BJ (cell line): ENCODE data around the gene HEATR3. TPM values are rescaled to one million over a fixed set of nuclear protein-coding genes. Genes with fewer than 3 reads are reported as not detected.

Source experiments
- CTCF ChIA-PET: fragments of 350-600 bp; formaldehyde crosslinking; extraction: SDS; loops from one replicate; lab custom pipeline; 2021; ENCODE audit warnings: antibody characterized with exemption, inconsistent platforms; lab: Yijun Ruan, JAX
- POLR2A ChIA-PET: fragments of 300-600 bp; sonication (Branson Sonifier 250); formaldehyde crosslinking; extraction: SDS; loops from one replicate; lab custom pipeline; 2021; ENCODE audit warnings: antibody characterized with exemption; lab: Charles Lee
- DNase-seq: peaks from one replicate; pipeline ENCODE4 v3.0.0-alpha.2; 2011; ENCODE audit warnings: low read depth
- H3K27me3 ChIP-seq: 2 replicates; pipeline ENCODE4 v1.6.0; 2011; ENCODE audit warnings: low read length; ENCODE audit not compliant: control insufficient read depth, insufficient read depth
- H3K36me3 ChIP-seq: 2 replicates; pipeline ENCODE4 v1.5.1; 2011; ENCODE audit warnings: low read length; ENCODE audit not compliant: control insufficient read depth, insufficient read depth
- H3K4me3 ChIP-seq: 2 replicates; pipeline ENCODE4 v1.5.1; 2011; ENCODE audit warnings: low read depth, mild to moderate bottlenecking, control low read depth, low read length
- polyA plus RNA-seq: library from polyadenylated mRNA; depleted of rRNA; stranded (reverse); fragments of >200 nt; gene quantifications from 2 replicates; pipeline ENCODE4 v1.2.3, GENCODE V29; 2011
- TF ChIP-seq, protein P1 (sequence below): IDR thresholded peaks from 2 replicates; pipeline ENCODE4 v1.5.1; 2011; ENCODE audit warnings: low read depth, mild to moderate bottlenecking, control low read depth, inconsistent platforms, low read length, moderate library complexity; ENCODE audit not compliant: insufficient read depth

Gene HEATR3
- polyA plus RNA-seq, 1 experiment: 13.0 TPM

DNA sequence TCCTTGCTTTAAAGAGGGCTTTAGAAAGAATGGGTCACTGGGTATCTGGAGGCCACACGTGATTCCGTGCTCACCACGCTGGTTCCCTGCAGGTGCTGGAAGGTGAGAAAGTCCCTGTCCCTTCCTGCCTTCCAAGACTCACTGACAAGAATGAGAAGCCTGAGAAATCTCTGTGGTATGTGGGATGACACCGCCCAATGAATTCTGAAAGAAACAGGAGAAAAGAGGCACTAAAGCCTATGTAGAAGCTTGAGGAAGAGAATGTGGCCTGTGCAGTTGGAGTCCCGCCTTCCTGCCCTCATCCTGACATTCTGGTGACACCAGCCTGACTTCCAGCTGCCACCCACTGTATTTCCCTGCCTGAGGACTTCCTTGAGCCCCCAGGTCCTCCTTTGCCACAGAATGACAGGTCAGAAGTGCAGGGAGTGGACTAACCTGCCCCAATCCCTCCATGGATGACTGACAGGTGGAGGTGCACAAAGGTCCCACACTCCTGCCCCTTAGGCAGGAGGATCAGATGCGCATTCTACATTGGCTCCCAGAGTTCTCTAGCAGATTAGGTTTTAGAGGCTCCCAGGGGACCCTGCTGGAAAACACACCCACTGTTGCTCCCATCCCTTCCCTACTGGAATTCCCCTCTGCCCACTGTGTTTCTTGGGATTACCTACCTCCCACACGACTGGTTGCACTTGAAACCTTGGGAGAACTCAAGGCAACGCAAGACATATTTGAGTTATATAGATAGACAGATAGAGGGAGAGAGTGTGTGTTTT lies 48.8 kb downstream of the HEATR3 start:
- CTCF ChIA-PET: no interaction called here
- no peak for DNase-seq
- POLR2A ChIA-PET: no interaction called here
- TF ChIP-seq, protein P1, sequence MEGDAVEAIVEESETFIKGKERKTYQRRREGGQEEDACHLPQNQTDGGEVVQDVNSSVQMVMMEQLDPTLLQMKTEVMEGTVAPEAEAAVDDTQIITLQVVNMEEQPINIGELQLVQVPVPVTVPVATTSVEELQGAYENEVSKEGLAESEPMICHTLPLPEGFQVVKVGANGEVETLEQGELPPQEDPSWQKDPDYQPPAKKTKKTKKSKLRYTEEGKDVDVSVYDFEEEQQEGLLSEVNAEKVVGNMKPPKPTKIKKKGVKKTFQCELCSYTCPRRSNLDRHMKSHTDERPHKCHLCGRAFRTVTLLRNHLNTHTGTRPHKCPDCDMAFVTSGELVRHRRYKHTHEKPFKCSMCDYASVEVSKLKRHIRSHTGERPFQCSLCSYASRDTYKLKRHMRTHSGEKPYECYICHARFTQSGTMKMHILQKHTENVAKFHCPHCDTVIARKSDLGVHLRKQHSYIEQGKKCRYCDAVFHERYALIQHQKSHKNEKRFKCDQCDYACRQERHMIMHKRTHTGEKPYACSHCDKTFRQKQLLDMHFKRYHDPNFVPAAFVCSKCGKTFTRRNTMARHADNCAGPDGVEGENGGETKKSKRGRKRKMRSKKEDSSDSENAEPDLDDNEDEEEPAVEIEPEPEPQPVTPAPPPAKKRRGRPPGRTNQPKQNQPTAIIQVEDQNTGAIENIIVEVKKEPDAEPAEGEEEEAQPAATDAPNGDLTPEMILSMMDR: no peak
- Histone ChIP-seq H3K4me3 (no peak overlapping the region), H3K27me3 (no peaks in the 10 kb centered on the region), H3K36me3 (no peaks in the 10 kb centered on the region)

DNA sequence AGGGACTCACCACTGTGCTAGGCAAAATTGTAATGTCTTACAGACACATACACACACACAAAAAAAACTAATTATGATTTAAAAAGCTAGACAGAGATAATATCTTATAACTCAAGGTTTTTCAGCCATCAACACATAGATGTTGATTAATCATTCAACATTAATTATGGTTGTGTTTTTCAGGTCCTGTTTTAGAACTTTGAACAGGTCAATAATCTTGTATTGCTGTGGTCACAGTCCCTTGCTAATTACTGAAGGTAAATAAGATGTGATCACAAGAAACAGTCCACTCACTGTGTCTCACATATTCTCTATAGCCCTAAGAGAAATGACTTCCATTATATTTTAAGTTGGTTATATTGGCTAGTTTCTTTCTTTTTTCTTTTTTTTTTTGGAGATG lies 54.9 kb downstream of the HEATR3 start:
- POLR2A ChIA-PET: interaction anchor here (0.9 kb wide), 1 partner anchor 96 kb away, joined by 3 read pairs; the partner anchor contains the start of gene CNEP1R1
- DNase-seq: no peak
- Histone ChIP-seq H3K36me3 (no peaks in the 10 kb centered on the region), H3K27me3 (no peaks in the 10 kb centered on the region), H3K4me3 (no peak overlapping the region)
- TF ChIP-seq, protein P1: no peak
- CTCF ChIA-PET: interaction anchor here (1.0 to 1.6 kb wide), 3 partner anchors 15 to 53 kb away, joined by 3 to 5 read pairs (median 3); no protein-coding TSS in a partner anchor

DNA sequence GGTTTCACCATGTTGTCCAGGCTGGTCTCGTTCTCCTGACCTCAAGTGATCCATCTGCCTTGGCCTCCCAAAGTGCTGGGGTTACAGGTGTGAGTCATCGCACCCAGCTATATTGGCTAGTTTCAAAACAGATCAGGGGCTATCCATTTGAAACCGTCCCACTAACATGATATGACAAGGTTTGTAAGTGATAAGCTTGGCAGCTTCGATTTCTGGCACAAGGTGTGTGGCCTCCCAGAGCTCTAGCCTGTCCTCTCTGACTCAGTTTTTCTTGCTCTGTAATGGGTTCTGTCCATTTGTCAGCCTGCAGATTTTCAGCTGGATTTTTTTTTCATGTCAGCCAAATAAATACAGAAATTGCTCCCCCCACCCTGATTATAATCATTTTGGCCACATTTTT lies 55.5 kb downstream of the HEATR3 start:
- Histone ChIP-seq H3K36me3 (no peaks in the 10 kb centered on the region), H3K4me3 (no peak overlapping the region), H3K27me3 (no peaks in the 10 kb centered on the region)
- ChIA-PET CTCF (interaction anchor here (1.0 to 1.6 kb wide), 4 partner anchors 13 to 54 kb away, joined by 3 to 6 read pairs (median 4); no protein-coding TSS in a partner anchor), POLR2A (no interaction called here)
- DNase-seq: no peak
- TF ChIP-seq, protein P1: no peak

DNA sequence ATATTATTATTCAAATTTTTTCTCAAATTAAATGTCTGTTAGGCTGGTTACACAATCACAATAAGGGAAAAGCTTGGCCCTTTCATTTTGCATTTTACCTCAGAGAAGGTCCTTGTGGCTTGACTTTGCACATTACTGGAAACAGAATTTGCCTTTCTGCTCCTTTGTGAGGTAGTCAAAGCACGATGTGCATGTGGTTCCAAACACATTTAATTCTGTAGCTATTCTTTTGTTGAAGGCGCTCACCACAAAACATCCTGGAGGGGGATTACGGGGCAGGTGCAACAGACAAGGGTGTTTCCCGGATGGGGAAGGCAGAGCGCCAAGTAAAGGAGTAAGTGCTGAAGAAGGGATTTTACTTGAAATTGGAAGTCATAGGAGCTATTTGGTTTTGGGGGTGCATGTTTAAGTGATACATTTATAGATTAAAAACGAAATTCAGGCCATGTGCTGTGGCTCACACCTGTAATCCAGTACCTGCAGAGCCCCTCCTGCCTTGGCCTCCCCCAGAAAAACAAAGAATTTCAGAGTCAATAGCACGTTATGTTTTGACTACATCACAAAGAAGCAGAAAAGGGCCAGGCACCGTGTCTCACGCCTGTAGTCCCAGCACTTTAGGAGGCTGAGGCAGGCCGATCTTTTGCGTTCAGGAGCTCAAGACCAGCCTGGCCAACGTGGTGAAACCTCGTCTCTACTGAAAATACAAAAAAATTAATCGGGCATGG lies 56.1 kb downstream of the HEATR3 start:
- POLR2A ChIA-PET: no interaction called here
- no peak for DNase-seq
- CTCF ChIA-PET: interaction anchor here (1.1 to 1.6 kb wide), 3 partner anchors 12 to 54 kb away, joined by 3 to 6 read pairs (median 3); no protein-coding TSS in a partner anchor
- no peaks in the 10 kb centered on the region for H3K36me3 ChIP-seq
- no peak overlapping the region for H3K4me3 ChIP-seq
- H3K27me3 ChIP-seq: no peaks in the 10 kb centered on the region
- TF ChIP-seq, protein P1: no peak

DNA sequence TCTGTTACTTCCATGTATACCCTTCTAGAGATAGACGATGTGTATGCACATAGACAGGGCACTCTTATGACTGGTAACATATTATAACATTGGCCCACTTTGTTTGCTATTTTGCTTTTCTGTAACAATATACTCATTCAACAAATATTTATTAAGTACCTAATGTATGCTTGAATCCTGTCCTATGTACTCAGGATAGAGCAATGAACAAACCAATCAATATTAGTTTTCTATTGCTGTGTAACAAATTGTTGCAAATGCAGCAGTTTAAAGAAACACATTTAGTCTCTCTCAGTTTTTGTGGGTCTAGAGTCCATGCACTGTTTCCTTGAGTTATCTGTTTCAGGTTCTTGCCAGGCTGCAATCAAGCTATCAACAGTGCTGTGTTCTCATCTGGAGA lies 57.6 kb downstream of the HEATR3 start:
- TF ChIP-seq, protein P1: no peak
- no peak for DNase-seq

More for the DNA sequence above, 57.6 kb downstream of the HEATR3 start:
- Histone ChIP-seq H3K4me3 (no peak overlapping the region), H3K36me3 (no peaks in the 10 kb centered on the region), H3K27me3 (no peaks in the 10 kb centered on the region)
- POLR2A ChIA-PET: no interaction called here
- CTCF ChIA-PET: no interaction called here
